ENCODE measurements around the gene OR6C75.

GRCh38 chr12:55392032-55392795 lies 29.4 kb downstream of the OR6C75 start:
- TF ChIP-seq, protein P1, sequence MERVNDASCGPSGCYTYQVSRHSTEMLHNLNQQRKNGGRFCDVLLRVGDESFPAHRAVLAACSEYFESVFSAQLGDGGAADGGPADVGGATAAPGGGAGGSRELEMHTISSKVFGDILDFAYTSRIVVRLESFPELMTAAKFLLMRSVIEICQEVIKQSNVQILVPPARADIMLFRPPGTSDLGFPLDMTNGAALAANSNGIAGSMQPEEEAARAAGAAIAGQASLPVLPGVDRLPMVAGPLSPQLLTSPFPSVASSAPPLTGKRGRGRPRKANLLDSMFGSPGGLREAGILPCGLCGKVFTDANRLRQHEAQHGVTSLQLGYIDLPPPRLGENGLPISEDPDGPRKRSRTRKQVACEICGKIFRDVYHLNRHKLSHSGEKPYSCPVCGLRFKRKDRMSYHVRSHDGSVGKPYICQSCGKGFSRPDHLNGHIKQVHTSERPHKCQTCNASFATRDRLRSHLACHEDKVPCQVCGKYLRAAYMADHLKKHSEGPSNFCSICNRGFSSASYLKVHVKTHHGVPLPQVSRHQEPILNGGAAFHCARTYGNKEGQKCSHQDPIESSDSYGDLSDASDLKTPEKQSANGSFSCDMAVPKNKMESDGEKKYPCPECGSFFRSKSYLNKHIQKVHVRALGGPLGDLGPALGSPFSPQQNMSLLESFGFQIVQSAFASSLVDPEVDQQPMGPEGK (CRISPR knock-in tag; IDR thresholded peaks at IDR 0.05; ENCODE audit: borderline replicate concordance): no peak
- no peak for TF ChIP-seq RARB (CRISPR knock-in tag; IDR thresholded peaks at IDR 0.05)
- no peak for TF ChIP-seq CREB5 (CRISPR knock-in tag; IDR thresholded peaks at IDR 0.05; ENCODE audit: low read depth)
- no peak for TF ChIP-seq GLIS3 (CRISPR knock-in tag; IDR thresholded peaks at IDR 0.05)
- TF ChIP-seq OSR1 (CRISPR knock-in tag; IDR thresholded peaks at IDR 0.05): no peak
- TF ChIP-seq ZFP3 (CRISPR knock-in tag; IDR thresholded peaks at IDR 0.05): no peak
- no peak for TF ChIP-seq ARNTL (CRISPR knock-in tag; IDR thresholded peaks at IDR 0.05; ENCODE audit: borderline replicate concordance, low read depth)
- no peak for TF ChIP-seq ZNF565 (CRISPR knock-in tag; conservative IDR thresholded peaks at IDR 0.05; ENCODE audit: low read depth)

Measured in SK-N-SH treated with all-trans-retinoic acid at 6 μM for 48 hours (cell line).